Neural cell (in vitro differentiated cells): ENCODE measurements around the gene DNMT3A.

Experiments used
- EP300 ChIP-seq: fragments of 450-650 bp; conservative IDR thresholded peaks from 2 replicates; pipeline ENCODE4 v1.6.1; 2014; ENCODE audit warnings: antibody characterized with exemption, mild to moderate bottlenecking, moderate library complexity; ENCODE audit not compliant: poor library complexity, severe bottlenecking
- EZH2 ChIP-seq: fragments of 200-600, 300-800 bp; shearing (Covaris generic), sonication (generic); IDR thresholded peaks from 2 replicates; pipeline ENCODE4 v1.6.1; 2014; ENCODE audit warnings: antibody characterized with exemption, low read length, borderline replicate concordance, mild to moderate bottlenecking; ENCODE audit not compliant: insufficient read depth, poor library complexity, severe bottlenecking
- MXI1 ChIP-seq: fragments of 450-650 bp; conservative IDR thresholded peaks from 2 replicates; pipeline ENCODE4 v1.6.1; 2014; ENCODE audit warnings: antibody characterized with exemption, mild to moderate bottlenecking; ENCODE audit not compliant: poor library complexity, severe bottlenecking
- POLR2AphosphoS5 ChIP-seq: IDR thresholded peaks from 2 replicates; pipeline ENCODE4 v1.6.1; 2012
- SMC3 ChIP-seq: fragments of 450-650 bp; conservative IDR thresholded peaks from 2 replicates; pipeline ENCODE4 v1.6.1; 2014; ENCODE audit warnings: antibody characterized with exemption, mild to moderate bottlenecking, moderate library complexity; ENCODE audit not compliant: poor library complexity
- TF ChIP-seq, protein P1 (sequence below): fragments of 450-650 bp; IDR thresholded peaks from 2 replicates; pipeline ENCODE4 v1.5.1; 2014; ENCODE audit warnings: antibody characterized with exemption, mild to moderate bottlenecking, moderate library complexity; ENCODE audit not compliant: poor library complexity, severe bottlenecking

DNA sequence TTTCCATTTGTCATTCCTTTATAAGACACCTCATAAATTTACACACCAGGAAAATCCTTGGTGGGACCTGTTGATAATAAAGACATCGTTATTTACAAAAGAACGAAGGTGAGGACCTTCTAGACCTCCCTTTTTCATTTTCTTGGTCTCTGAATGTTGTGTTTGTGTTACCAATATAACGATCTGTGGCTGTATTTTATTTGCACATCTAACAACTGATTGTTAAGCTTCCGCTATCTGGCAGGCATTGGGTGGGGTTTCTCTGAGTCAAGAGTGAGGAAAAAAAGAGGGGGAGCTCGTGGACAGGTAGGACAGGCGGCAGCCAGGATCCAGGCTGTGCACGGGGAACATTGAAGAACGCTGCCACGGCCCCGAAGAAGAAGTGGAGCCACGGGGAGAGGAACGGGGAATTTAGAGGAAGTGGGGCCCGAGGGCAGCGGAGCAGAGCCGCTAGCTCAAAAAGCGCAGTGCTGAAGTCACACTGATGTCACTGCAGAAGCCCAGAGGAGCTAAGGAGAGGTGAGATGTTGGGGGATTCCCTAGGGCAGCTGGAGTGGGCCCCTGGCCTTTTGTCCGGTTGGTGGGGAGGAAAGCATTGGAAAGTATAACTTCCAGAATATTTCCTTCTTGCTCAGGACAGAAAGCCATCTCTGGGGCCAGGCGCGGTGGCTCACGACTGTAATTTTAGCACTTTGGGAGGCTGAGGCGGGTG is 20.9 kb upstream of the DNMT3A start:
- no peak for TF ChIP-seq POLR2AphosphoS5
- TF ChIP-seq EP300, result no peak
- TF ChIP-seq, protein P1, sequence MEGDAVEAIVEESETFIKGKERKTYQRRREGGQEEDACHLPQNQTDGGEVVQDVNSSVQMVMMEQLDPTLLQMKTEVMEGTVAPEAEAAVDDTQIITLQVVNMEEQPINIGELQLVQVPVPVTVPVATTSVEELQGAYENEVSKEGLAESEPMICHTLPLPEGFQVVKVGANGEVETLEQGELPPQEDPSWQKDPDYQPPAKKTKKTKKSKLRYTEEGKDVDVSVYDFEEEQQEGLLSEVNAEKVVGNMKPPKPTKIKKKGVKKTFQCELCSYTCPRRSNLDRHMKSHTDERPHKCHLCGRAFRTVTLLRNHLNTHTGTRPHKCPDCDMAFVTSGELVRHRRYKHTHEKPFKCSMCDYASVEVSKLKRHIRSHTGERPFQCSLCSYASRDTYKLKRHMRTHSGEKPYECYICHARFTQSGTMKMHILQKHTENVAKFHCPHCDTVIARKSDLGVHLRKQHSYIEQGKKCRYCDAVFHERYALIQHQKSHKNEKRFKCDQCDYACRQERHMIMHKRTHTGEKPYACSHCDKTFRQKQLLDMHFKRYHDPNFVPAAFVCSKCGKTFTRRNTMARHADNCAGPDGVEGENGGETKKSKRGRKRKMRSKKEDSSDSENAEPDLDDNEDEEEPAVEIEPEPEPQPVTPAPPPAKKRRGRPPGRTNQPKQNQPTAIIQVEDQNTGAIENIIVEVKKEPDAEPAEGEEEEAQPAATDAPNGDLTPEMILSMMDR, result no peak
- no peak for TF ChIP-seq EZH2
- no peak for TF ChIP-seq MXI1
- no peak for TF ChIP-seq SMC3
